HG02943 (cell line): ENCODE results near the gene VPS37B.

Experiments used
- ATAC-seq: cut with Tn5 transposase; IDR thresholded peaks from one replicate; pipeline ENCODE4 v1.9.1; 2021; ENCODE audit warnings: mild to moderate bottlenecking, low read depth, moderate library complexity; ENCODE audit not compliant: unreplicated experiment

VPS37B gene

GRCh38 chr12:122825773-122826724 is 69.9 kb downstream of the VPS37B start:
- no peak for ATAC-seq

- no peak for ATAC-seq
These were observed 72.5 kb downstream of the VPS37B start for GRCh38 chr12:122823429-122823828.

GRCh38 chr12:122820838-122821271 is 75.1 kb downstream of the VPS37B start:
- ATAC-seq: no peak

GRCh38 chr12:122820138-122820537 is 75.8 kb downstream of the VPS37B start:
- no peak for ATAC-seq

- ATAC-seq: no peak
These were observed 76.6 kb downstream of the VPS37B start for GRCh38 chr12:122819209-122819785.
